ENCODE measurements around the gene PTPRN2. TPM values are rescaled to one million over a fixed set of nuclear protein-coding genes. Genes with fewer than 3 reads are reported as not detected.

The PTPRN2 gene
- total and polyA plus RNA-seq, 2 donors (not counting 3 experiments of a cell fraction or from before 2014, with no cell fraction given), result 0.62 to 0.88 TPM

GRCh38 chr7:158082761-158083160 lies 504.9 kb downstream of the PTPRN2 start:
- ChIA-PET POLR2A (no interaction called here), CTCF (no interaction called here)
- BruUV-seq (replicated peaks), result no TSS peak
- Histone ChIP-seq H3K9me3 (replicated peaks; ENCODE audit: control insufficient read depth, insufficient read depth, low read length) (peaks cover 6% of the 10 kb centered on the region), H3K9me1 (replicated peaks; ENCODE audit: control insufficient read depth, extremely low read depth, insufficient read depth, low read length) (no peaks in the 10 kb centered on the region), H3K27ac (ENCODE audit: insufficient read depth, low read depth, low read length) (no peak overlapping the region), H3K4me2 (ENCODE audit: insufficient read depth, low read length) (no peak overlapping the region), H3K79me2 (ENCODE audit: control insufficient read depth, insufficient read depth, low read length) (no peaks in the 10 kb centered on the region), H3K9ac (replicated peaks; ENCODE audit: extremely low read depth, insufficient read depth, low read length) (no peak overlapping the region), H3K36me3 (ENCODE audit: control insufficient read depth in 2 of 2, extremely low read depth in 1 of 2, insufficient read depth in 2 of 2, low read length in 2 of 2) (no peaks in the 10 kb centered on the region), H3K4me1 (ENCODE audit: control insufficient read depth, extremely low read depth, insufficient read depth, low read length) (no peaks in the 10 kb centered on the region), H3K27me3 (ENCODE audit: control insufficient read depth in 2 of 2, insufficient read depth in 2 of 2, low read length in 2 of 2) (no peaks in the 10 kb centered on the region), H2AFZ (ENCODE audit: low read depth, low read length) (no peak overlapping the region), H3K4me3 (replicated peaks in 1 of 3; ENCODE audit: insufficient read depth in 1 of 3, low read depth in 1 of 3, low read length in 3 of 3) (no peak overlapping the region), H4K20me1 (replicated peaks; ENCODE audit: control insufficient read depth, extremely low read depth, insufficient read depth, low read length) (no peaks in the 10 kb centered on the region)
- DNase-seq (ENCODE audit: low read depth, low spot score) (no peak), FAIRE-seq (no peak)
- intact Hi-C loops (cut with micrococcal nuclease) (no loop called here), dilution Hi-C loops (cut with MboI; ENCODE audit: extremely low pct_ligation_motif_present, low sequenced_read_pairs) (no loop called here)
- TF ChIP-seq MAX (IDR thresholded peaks at IDR 0.05; ENCODE audit: insufficient read depth, insufficient read length) (no peak), GATA2 (IDR thresholded peaks at IDR 0.05; ENCODE audit: insufficient read depth, insufficient read length, low read depth, low read length) (no peak), POLR2A (IDR thresholded peaks at IDR 0.05; ENCODE audit: low read depth, low read length) (no peak), JUN (IDR thresholded peaks at IDR 0.05; ENCODE audit: borderline replicate concordance, insufficient read depth, insufficient read length, low read depth) (no peak), CTCF (IDR thresholded peaks at IDR 0.05; ENCODE audit: extremely low read depth in 1 of 2, insufficient read depth in 1 of 2, low read depth in 1 of 2, low read length in 2 of 2) (no peak), POLR2AphosphoS5 (IDR thresholded peaks at IDR 0.05; ENCODE audit: insufficient read depth, low read depth, low read length) (no peak), EZH2 (IDR thresholded peaks at IDR 0.05; ENCODE audit: borderline replicate concordance, low read depth, low read length, severe bottlenecking) (no peak), FOS (IDR thresholded peaks at IDR 0.05; ENCODE audit: borderline replicate concordance, insufficient read depth, low read length) (no peak)

Measured in endothelial cell of umbilical vein (primary cell).